Measurements from ENCODE around the gene SAMHD1. TPM values are rescaled to one million over a fixed set of nuclear protein-coding genes. Genes with fewer than 3 reads are reported as not detected.

SAMHD1 gene
- total and polyA plus RNA-seq, 2 of the 13 experiments (the other 11 are each of a cell fraction or from before 2014, with no cell fraction given): 16.9 to 43.5 TPM

DNA sequence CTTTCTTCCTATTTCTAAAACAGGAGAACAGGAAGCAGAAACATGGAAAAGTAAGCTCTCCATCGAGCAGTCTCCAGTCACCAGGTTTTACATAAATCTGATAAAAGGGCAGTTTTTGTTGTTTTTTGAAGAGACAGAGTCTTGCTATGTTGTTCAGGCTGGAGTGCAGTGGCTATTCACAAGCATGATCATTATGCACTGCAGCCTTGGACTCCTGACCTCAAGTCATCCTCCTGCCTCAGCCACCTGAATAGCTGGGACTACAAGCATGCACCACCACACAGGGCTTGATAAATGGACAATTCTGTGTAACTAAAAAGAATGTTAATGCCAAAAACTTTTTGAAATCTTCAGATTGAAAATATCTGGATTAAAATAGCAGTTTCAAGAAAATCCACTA lies 23.8 kb downstream of the SAMHD1 start (continued):
- TF ChIP-seq, protein P1, sequence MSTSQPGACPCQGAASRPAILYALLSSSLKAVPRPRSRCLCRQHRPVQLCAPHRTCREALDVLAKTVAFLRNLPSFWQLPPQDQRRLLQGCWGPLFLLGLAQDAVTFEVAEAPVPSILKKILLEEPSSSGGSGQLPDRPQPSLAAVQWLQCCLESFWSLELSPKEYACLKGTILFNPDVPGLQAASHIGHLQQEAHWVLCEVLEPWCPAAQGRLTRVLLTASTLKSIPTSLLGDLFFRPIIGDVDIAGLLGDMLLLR (CRISPR knock-in tag; IDR thresholded peaks at IDR 0.05): no peak
- TF ChIP-seq HOXA5 (CRISPR knock-in tag; IDR thresholded peaks at IDR 0.05) (no peak), ZNF564 (CRISPR knock-in tag; IDR thresholded peaks at IDR 0.05) (no peak), ZNF598 (CRISPR knock-in tag; IDR thresholded peaks at IDR 0.05; ENCODE audit: borderline replicate concordance) (no peak), CBX2 (IDR thresholded peaks at IDR 0.05; ENCODE audit: low read depth, low read length) (no peak), CBX2 (CRISPR knock-in tag; IDR thresholded peaks at IDR 0.05; ENCODE audit: low read depth) (no peak), HHEX (CRISPR knock-in tag; IDR thresholded peaks at IDR 0.05) (no peak), ZFP37 (CRISPR knock-in tag; IDR thresholded peaks at IDR 0.05; ENCODE audit: borderline replicate concordance) (no peak), ZSCAN30 (CRISPR knock-in tag; IDR thresholded peaks at IDR 0.05) (no peak), ZBTB2 (CRISPR knock-in tag; IDR thresholded peaks at IDR 0.05; ENCODE audit: low read depth) (no peak), XRCC5 (optimal IDR thresholded peaks at IDR 0.05; ENCODE audit: low read length) (no peak), ZNF776 (CRISPR knock-in tag; IDR thresholded peaks at IDR 0.05) (no peak), HOMEZ (CRISPR knock-in tag; IDR thresholded peaks at IDR 0.05; ENCODE audit: low read depth) (peak; percentile 51; the same call in 1 of the 2 replicates), ZNF124 (CRISPR knock-in tag; IDR thresholded peaks at IDR 0.05) (no peak), YY1 (IDR thresholded peaks at IDR 0.05; ENCODE audit: insufficient read depth, insufficient replicate concordance, low read depth, low read length) (no peak), SOX6 (IDR thresholded peaks at IDR 0.05) (no peak), SOX6 (CRISPR knock-in tag; IDR thresholded peaks at IDR 0.05) (peak; percentile 78), ZKSCAN8 (CRISPR knock-in tag; IDR thresholded peaks at IDR 0.05; ENCODE audit: borderline replicate concordance) (peak; percentile 86)
- TF ChIP-seq, protein P2, sequence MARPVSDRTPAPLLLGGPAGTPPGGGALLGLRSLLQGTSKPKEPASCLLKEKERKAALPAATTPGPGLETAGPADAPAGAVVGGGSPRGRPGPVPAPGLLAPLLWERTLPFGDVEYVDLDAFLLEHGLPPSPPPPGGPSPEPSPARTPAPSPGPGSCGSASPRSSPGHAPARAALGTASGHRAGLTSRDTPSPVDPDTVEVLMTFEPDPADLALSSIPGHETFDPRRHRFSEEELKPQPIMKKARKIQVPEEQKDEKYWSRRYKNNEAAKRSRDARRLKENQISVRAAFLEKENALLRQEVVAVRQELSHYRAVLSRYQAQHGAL (CRISPR knock-in tag; IDR thresholded peaks at IDR 0.05; ENCODE audit: not compliant biosample characterization): no peak
- TF ChIP-seq, protein P3, sequence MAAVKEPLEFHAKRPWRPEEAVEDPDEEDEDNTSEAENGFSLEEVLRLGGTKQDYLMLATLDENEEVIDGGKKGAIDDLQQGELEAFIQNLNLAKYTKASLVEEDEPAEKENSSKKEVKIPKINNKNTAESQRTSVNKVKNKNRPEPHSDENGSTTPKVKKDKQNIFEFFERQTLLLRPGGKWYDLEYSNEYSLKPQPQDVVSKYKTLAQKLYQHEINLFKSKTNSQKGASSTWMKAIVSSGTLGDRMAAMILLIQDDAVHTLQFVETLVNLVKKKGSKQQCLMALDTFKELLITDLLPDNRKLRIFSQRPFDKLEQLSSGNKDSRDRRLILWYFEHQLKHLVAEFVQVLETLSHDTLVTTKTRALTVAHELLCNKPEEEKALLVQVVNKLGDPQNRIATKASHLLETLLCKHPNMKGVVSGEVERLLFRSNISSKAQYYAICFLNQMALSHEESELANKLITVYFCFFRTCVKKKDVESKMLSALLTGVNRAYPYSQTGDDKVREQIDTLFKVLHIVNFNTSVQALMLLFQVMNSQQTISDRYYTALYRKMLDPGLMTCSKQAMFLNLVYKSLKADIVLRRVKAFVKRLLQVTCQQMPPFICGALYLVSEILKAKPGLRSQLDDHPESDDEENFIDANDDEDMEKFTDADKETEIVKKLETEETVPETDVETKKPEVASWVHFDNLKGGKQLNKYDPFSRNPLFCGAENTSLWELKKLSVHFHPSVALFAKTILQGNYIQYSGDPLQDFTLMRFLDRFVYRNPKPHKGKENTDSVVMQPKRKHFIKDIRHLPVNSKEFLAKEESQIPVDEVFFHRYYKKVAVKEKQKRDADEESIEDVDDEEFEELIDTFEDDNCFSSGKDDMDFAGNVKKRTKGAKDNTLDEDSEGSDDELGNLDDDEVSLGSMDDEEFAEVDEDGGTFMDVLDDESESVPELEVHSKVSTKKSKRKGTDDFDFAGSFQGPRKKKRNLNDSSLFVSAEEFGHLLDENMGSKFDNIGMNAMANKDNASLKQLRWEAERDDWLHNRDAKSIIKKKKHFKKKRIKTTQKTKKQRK (IDR thresholded peaks at IDR 0.05; ENCODE audit: low read length): no peak
- TF ChIP-seq, protein P4, sequence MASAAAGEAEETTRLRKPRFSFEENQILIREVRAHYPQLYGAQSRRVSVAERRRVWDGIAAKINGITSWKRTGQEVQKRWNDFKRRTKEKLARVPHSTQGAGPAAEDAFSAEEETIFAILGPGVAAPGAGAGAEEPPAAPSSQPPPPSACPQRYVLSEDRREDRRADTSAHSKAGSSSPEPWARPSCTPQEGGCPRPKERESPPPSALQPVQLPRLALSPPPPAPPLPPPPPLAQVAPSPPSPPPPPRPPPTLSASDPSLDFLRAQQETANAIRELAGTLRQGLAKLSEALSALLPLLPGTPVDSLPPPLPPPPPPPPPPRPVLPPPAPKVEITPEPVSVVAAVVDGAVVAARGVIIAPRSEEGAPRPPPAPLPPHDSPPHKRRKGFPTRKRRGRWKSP (CRISPR knock-in tag; IDR thresholded peaks at IDR 0.05): 0 out of 2 replicates have a peak, but pooled peaks have one; percentile 20
- TF ChIP-seq, protein P5, sequence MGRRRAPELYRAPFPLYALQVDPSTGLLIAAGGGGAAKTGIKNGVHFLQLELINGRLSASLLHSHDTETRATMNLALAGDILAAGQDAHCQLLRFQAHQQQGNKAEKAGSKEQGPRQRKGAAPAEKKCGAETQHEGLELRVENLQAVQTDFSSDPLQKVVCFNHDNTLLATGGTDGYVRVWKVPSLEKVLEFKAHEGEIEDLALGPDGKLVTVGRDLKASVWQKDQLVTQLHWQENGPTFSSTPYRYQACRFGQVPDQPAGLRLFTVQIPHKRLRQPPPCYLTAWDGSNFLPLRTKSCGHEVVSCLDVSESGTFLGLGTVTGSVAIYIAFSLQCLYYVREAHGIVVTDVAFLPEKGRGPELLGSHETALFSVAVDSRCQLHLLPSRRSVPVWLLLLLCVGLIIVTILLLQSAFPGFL (CRISPR knock-in tag; IDR thresholded peaks at IDR 0.05): no peak
